ENCODE data around the gene MAP3K3.

MAP3K3 gene

DNA sequence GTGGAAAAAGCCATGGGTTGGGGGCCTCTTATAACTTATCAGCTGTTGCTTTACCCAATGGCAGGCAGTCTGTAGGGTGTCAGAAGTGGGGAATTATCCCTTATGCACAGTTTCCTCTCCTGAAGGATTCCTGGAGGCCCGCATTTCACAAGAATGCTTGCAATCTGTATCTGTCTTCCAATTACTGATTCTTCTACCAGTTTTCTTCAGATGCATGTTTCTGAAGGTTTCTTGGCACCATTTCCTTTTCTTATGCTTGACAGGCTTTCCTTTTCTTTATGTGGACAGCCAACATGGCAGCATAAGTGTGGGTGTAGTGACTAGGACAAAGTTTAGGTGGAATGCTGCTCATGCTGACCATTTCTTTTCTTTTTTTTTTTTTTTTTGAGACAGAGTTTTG, 36.1 kb downstream of the MAP3K3 start:
- Histone ChIP-seq H3K27me3 (ENCODE audit: insufficient read depth, poor library complexity, severe bottlenecking) (no peaks in the 10 kb centered on the region), H3K27ac (replicated peaks) (no peak overlapping the region), H3K4me3 (replicated peaks; ENCODE audit: insufficient read depth, low read length) (no peak overlapping the region)
- no peak for DNase-seq (ENCODE audit: low read depth in 1 of 2, low spot score in 1 of 2)
- no peak for TF ChIP-seq POLR2AphosphoS5 (IDR thresholded peaks at IDR 0.05; ENCODE audit: low read depth)
- TF ChIP-seq SPI1 (IDR thresholded peaks at IDR 0.05; ENCODE audit: borderline replicate concordance, low read depth): no peak
- no peak for TF ChIP-seq CTCF (IDR thresholded peaks at IDR 0.05; ENCODE audit: insufficient read depth, low read length)
- TF ChIP-seq, protein P1, sequence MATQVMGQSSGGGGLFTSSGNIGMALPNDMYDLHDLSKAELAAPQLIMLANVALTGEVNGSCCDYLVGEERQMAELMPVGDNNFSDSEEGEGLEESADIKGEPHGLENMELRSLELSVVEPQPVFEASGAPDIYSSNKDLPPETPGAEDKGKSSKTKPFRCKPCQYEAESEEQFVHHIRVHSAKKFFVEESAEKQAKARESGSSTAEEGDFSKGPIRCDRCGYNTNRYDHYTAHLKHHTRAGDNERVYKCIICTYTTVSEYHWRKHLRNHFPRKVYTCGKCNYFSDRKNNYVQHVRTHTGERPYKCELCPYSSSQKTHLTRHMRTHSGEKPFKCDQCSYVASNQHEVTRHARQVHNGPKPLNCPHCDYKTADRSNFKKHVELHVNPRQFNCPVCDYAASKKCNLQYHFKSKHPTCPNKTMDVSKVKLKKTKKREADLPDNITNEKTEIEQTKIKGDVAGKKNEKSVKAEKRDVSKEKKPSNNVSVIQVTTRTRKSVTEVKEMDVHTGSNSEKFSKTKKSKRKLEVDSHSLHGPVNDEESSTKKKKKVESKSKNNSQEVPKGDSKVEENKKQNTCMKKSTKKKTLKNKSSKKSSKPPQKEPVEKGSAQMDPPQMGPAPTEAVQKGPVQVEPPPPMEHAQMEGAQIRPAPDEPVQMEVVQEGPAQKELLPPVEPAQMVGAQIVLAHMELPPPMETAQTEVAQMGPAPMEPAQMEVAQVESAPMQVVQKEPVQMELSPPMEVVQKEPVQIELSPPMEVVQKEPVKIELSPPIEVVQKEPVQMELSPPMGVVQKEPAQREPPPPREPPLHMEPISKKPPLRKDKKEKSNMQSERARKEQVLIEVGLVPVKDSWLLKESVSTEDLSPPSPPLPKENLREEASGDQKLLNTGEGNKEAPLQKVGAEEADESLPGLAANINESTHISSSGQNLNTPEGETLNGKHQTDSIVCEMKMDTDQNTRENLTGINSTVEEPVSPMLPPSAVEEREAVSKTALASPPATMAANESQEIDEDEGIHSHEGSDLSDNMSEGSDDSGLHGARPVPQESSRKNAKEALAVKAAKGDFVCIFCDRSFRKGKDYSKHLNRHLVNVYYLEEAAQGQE (IDR thresholded peaks at IDR 0.05; ENCODE audit: insufficient replicate concordance, low read depth): no peak
- no peak for TF ChIP-seq GABPA (IDR thresholded peaks at IDR 0.05; ENCODE audit: low read depth)

DNA sequence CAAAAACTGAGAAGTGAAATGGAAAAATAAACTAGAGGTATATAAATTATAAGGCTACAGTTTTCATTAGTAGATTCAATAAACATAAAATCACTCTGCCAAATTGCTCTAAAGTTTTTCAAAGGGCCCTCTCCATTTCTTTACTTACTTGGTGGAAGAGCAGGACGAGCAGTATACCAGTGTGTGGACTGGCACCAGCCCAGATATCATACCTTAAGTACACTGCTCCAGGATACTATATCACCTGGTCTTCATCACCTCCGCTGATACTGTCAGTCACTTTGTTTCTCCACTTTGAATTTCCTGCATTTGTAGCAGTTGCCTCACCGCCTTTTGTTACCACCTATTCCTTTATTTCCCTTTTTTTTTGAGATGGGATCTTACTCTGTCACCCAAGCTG, 37.6 kb downstream of the MAP3K3 start:
- no peak overlapping the region for H3K27ac ChIP-seq (replicated peaks)
- no peaks in the 10 kb centered on the region for H3K27me3 ChIP-seq (ENCODE audit: insufficient read depth, poor library complexity, severe bottlenecking)
- H3K4me3 ChIP-seq (replicated peaks; ENCODE audit: insufficient read depth, low read length): no peak overlapping the region
- TF ChIP-seq, protein P1 (IDR thresholded peaks at IDR 0.05; ENCODE audit: insufficient replicate concordance, low read depth): no peak
- TF ChIP-seq SPI1 (IDR thresholded peaks at IDR 0.05; ENCODE audit: borderline replicate concordance, low read depth) (no peak), GABPA (IDR thresholded peaks at IDR 0.05; ENCODE audit: low read depth) (no peak), CTCF (IDR thresholded peaks at IDR 0.05; ENCODE audit: insufficient read depth, low read length) (no peak), POLR2AphosphoS5 (IDR thresholded peaks at IDR 0.05; ENCODE audit: low read depth) (no peak)
- DNase-seq (ENCODE audit: low read depth in 1 of 2, low spot score in 1 of 2): no peak

GRCh38 chr17:63665527-63666214, 43.5 kb downstream of the MAP3K3 start:
- Histone ChIP-seq H3K27ac (replicated peaks) (peak overlapping the region; percentile 82), H3K4me3 (replicated peaks; ENCODE audit: insufficient read depth, low read length) (no peak overlapping the region), H3K27me3 (ENCODE audit: insufficient read depth, poor library complexity, severe bottlenecking) (no peaks in the 10 kb centered on the region)
- peak; percentile 81 to 95 for DNase-seq (ENCODE audit: low read depth in 1 of 2, low spot score in 1 of 2)
- TF ChIP-seq, protein P1 (IDR thresholded peaks at IDR 0.05; ENCODE audit: insufficient replicate concordance, low read depth): no peak
- TF ChIP-seq SPI1 (IDR thresholded peaks at IDR 0.05; ENCODE audit: borderline replicate concordance, low read depth) (peak; percentile 99), POLR2AphosphoS5 (IDR thresholded peaks at IDR 0.05; ENCODE audit: low read depth) (peak; percentile 73)

All from HL-60 (cell line).